Measurements from ENCODE around the gene SPECC1L.

SPECC1L gene

DNA sequence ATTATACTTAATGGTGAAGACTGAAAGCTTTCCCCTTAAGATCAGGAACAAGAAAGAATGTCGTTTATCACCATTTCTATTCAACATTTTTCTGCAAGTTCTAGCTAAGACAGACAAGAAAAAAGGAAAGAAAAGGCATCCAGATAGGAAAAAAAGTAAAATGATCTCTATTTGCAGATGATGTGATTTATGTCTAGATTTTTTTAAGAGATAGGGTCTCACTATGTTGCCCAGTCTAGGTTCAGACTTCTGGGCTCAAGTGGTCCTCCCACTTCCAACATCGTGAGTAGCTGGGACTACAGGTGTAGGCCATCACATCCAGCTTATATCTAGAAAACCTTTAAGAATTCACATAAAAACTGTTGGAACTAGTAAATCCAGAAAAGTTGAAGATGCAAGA is 105.4 kb downstream of the SPECC1L start:
- DNase-seq: no peak

DNA sequence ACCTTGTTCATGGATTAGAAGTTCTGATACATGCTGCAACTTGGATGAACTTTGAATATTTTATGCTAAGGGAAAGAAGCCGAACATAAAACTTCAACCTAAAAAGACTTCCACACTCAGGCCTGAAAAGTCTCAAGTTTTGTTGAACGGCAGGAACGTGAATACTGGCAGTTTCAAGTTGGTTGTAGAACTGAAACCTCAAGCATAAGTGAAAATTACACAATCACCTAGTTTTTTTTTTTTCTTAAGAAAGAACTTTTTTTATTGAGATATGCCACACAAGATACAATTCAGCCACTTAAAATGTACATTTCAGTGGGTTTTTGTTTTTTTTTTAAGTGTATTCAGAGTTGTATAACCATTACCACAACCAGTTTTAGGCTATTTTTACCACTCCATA is 106.0 kb downstream of the SPECC1L start:
- no peak for DNase-seq

- no peak for DNase-seq
These were observed 108.9 kb downstream of the SPECC1L start for GRCh38 chr22:24379536-24379935.

DNA sequence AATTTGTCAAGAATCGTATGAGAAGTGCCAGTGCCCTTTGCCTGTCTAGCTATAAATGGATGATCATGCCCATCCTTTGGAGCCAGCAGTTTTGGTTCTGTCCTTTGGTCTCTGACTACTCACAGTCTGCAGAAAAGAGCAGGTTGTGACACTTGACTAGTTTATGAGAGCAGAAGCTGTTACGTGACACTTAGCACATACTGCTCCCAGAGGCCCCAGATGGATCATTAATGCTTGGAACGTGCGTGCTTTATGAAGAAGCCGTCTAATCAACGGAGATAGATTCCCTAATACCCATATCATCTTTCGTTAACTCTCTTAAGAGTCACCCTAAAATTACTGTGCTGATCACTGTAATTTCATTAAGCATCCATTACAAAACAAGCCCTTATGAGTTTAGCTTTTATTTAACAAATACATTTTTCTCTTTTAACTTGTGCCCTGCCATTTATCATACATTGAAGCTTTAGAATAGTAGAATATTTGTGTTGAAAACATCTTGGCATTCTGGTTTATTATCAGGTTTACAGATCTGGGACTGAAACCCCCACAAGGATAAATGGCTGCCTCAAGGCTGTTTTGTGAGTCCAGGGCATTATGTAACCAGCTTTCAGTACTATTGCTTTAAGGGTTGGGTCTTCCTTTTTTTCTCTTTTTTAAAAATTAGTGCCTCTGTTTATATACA is 109.7 kb downstream of the SPECC1L start:
- DNase-seq: no peak

DNA sequence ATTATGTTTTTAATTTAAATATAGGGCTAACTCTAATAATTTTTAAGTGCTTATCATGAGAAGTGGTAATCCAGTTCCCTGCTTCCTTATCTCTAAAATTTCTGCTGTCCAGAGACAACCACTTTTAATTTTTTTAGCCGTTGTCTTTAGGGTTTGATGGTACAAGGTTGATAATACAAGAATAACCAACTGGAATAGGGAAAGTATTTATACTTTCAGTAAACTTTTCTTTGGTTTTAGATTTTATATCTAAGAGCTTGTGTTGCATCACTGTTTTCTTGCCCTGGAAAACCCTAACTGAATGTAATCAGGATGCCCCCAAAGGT is 110.2 kb downstream of the SPECC1L start:
- DNase-seq: no peak

GRCh38 chr22:24383061-24383460 is 112.4 kb downstream of the SPECC1L start:
- DNase-seq: no peak

- no peak for DNase-seq
These were observed 113.5 kb downstream of the SPECC1L start for GRCh38 chr22:24384131-24384530.

DNA sequence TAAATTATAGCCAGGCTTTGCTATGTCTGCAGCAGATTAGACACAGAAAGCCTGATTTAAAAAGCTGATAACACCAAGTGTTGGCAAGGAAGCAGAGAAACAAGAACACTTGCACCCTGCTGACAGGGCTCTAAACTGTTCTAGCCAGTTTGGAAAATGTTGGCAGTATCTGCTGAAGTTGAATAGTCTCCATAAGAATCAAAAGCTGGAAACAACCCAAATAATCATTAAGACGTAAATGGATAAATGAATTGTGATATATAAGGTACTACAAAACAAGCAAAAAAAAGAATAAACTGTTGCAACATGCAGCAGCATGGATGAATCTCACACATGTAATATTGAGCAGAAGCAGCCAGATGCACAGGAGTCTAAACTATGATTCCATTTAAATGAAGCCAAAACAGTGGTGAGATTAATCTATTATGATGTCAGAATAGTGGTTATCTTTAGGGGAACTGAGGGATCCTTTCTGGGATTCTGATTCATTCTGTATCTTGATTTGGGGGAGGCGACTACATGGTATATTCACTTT is 116.4 kb downstream of the SPECC1L start:
- no peak for DNase-seq

DNA sequence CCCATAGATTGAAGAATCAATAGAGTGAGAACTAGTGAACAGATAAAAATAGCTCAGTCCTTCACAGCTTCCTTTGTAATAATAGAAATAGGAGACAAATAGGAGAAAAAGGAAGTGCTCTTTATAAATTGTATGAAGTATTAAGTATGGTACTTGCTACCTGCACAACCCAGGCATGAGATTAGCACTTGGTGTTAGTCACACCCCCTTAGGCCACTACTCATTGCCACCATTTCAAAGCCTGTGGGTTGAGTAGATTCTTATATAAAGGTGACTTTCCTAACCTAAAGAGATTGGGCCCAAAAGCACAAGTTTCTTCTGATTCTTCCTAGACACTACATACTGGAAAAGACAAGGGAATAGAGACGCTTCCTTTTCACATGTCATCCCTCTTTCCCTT is 119.0 kb downstream of the SPECC1L start:
- no peak for DNase-seq

DNA sequence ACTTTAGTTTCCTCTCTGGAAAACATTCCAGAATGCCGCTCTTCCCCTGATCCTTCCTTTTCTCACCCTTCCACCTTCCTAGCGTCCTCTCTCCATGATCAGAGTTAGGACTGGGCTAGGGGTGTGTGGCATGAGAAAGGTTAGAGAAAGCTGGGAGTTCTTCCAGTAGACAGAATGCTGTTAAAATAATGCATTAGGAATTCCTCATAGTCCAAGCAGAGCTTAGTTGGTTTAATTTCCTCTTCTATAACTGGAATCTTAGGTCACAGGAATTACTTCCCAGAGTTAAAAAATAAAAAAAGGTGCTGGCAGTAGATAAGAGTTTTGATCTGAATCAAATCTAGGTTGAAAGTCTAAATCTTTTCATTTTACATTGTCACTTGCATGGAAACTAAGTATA is 119.5 kb downstream of the SPECC1L start:
- no peak for DNase-seq

DNA sequence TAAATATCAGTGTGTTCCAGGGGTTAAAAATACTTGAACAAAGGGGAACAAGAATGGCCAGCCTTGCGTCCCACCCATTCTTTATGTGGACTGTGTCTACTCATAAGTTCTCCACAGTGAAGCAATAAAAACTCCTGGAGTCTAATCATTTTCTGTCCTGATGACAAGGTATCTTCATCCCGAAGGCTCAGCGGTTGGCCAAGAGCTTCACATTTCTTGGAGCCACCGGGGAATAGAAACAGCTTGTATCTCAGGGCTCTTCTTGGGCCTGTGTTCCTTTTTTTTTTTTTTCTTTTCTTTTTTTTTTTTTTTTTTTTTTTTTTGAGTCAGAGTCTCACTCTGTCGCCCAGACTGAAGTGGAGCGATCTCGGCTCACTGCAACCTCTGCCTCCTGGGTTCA is 119.9 kb downstream of the SPECC1L start:
- no peak for DNase-seq

DNA sequence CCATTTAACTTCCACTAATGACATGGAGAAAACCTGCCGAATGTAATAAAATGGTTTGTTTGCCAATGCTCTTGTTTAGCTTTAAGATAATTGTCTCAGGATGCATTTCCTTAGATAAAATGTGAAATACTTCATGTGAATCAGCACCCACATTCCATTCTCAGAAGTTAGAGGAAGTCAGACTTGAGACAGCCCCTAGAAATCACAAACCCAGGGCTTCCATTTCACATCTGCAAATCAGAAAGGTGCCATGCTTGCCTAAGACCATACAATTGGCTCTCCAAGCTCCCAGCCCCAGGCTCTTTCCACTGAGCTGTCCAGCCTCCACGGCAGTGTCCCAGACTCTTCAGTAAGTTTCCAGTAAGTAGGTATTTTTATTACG is 121.2 kb downstream of the SPECC1L start:
- no peak for DNase-seq

DNA sequence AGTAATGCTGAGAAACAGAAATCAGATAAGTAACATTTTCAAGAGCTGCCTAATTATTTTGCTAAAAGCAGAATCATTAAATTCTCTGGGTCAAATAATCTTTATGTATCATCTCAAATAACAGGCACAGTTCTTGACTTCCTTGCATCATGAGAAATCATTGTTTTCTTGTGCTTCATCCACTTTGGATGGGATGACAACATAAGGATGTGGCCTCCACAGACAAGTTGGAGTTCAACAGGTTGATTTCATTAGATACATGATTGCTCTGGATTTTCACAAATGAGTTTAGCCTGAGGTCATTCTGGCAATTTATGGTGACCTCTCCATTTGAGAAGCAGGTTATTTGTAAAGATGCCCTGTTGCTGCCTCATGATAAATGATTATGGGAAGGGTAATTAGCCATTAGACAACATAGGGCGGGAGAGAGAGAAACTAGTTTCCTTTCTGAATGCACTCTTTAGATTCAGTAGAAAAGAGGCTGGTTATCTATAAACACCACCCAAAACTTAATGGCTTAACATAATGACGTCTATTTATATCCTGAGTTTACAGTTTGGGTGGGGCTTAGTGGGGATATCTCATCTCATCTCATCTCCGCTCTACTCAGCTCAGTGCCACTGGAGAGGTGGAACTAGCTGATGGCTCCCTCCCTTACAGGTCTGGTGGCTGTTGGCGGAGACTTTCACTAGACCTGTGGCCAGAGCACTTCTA is 121.7 kb downstream of the SPECC1L start:
- no peak for DNase-seq

DNA sequence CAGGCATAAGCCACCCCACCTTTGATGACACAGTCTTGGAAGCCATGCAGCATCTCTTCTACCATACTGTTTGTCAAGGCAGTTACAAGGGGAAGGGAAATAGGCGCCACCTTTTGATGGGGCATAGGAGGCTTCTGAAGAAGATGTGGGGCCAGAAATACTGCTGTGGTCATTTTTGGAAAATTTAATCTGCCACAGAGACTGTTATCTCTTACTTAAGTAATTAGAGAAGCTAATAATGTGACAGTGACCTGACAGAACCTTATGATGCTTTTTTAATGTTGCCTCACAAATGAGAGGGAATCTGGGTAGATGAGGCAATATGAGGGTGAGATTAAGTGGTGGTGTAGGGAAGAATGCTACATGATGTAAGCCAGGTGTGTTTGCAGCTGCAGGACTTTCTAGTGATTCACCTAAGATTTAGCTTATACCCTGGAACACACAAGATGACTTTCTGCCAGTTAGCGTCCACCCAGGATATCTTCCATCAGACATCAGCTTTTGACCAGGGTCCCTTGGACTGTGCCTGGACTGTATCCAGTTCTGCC is 122.5 kb downstream of the SPECC1L start:
- no peak for DNase-seq

- no peak for DNase-seq
These were observed 123.2 kb downstream of the SPECC1L start for GRCh38 chr22:24393848-24394247.

DNA sequence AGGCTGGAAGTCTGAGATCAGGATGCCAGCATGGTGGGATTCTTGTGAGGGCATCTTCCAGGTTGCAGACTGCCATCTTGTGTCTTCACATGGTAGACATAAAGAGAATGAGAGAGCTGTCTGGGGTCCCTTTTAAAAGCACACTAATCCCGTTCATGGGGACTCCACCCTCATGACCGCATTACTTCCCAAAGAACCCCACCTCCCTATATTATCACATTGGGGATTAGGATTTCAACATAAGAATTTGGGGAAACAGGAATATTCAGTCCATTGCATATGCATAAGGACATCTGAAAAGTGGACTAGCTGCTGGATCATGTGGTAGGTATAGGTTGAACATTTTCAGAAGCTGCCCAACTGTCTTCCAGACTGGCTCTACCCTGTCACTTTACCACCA is 123.6 kb downstream of the SPECC1L start:
- no peak for DNase-seq

DNA sequence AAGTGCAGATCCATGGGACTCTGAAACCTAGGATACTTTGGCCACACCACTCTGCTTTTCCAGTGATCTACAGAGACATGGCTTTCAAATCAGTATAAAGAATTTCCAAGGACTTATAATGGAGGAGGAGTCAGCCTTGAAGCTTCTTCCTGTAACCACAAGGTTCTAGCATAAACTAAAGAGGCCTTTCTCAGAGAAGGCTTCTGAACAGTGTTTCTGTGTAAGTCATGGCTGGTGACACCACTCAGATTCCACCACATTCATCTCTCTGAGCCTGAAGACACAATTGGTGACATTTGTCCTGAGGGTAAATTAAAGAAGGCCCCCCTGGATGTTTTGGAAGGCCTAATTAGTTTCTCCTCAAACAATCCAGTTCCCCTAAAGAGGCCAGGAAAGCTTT is 127.8 kb downstream of the SPECC1L start:
- no peak for DNase-seq

GRCh38 chr22:24400034-24400725 is 129.5 kb downstream of the SPECC1L start:
- DNase-seq: no peak

DNA sequence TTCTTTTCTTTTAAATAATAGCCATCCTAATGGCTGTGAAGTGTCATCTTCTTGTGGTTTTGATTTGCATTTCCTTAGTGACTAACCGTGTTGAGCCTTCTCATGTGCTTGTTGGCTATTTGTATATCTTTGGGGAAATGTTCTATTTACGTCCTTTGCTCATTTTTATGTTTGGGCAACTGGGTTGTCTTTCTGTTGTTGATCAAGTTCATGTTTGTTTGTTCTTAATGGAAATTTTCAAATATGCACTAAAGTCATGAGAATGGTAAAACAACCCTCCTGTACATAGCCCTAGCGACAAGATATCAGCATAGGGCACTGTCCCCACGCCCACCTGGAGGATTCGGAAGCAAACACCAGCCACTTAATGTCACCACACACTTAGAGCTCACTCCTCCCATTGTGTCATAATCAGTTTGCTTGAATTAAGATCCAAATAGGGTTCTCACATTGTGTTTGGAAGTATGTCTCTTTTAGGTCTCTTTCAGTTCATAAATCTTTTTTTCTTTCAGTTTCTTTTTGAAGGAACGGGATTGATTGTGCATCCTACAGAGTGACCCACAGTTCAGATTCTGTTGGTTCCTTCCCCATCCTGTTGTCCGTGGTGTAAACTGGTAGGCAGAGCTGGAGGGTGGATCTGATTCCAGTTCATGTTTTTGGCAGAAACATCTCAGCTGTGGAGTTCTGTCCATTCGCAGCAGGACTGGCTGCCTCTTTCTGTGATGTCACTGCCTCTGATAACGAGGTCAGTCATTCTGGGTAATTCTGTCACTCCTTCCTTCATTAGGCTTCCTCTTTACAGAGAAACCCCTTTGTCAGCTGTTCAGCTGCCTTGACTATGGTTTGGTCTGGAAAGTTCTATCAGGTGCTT is 130.3 kb downstream of the SPECC1L start:
- DNase-seq: no peak

GRCh38 chr22:24401931-24402367 is 131.3 kb downstream of the SPECC1L start:
- no peak for DNase-seq

- DNase-seq: no peak
These were observed 132.0 kb downstream of the SPECC1L start for GRCh38 chr22:24402460-24403192.

DNA sequence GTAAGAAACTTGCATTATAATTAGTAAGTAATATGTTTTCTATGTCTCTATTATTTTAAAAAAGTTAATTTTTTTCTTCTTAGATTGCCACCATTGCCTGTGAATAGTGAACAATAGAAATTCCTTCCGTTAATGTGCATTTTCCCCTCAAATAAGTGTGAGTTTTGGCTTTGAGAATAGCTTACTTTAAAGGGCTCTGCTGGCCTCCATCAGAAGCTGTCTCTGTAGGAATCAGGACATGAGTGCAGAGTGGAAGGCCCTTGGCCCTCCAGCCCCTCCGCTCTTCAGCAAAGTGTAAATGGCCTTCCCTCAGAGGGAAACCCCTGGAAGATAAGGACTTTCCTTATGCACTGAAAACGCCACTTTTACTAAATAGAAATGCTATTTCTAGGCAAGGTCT is 132.7 kb downstream of the SPECC1L start:
- no peak for DNase-seq

All from NCI-H187 (cell line).